AG10803 (cell line): ENCODE data around the gene PARL.

Experiments
- DNase-seq: peaks from one replicate; pipeline ENCODE4 v3.0.0; 2010; ENCODE audit warnings: low read depth
- H3K4me3 ChIP-seq: 2 replicates; pipeline ENCODE4 v1.5.1; 2011; ENCODE audit warnings: mild to moderate bottlenecking, low read length, control low read depth
- CTCF ChIP-seq: conservative IDR thresholded peaks from 2 replicates; pipeline ENCODE4 v1.5.1; 2011; ENCODE audit warnings: mild to moderate bottlenecking, low read length, control low read depth, inconsistent platforms

PARL gene

GRCh38 chr3:183862610-183863009, 22.1 kb downstream of the PARL start:
- DNase-seq: peak; percentile 40
- no peak overlapping the region for H3K4me3 ChIP-seq
- no peak for TF ChIP-seq CTCF

GRCh38 chr3:183857863-183858262, 26.8 kb downstream of the PARL start:
- no peak overlapping the region for H3K4me3 ChIP-seq
- TF ChIP-seq CTCF: no peak
- no peak for DNase-seq

GRCh38 chr3:183854318-183855035, 30.2 kb downstream of the PARL start:
- no peak for TF ChIP-seq CTCF
- no peak for DNase-seq
- no peak overlapping the region for H3K4me3 ChIP-seq

GRCh38 chr3:183845608-183846288, 38.9 kb downstream of the PARL start:
- TF ChIP-seq CTCF: no peak
- DNase-seq: no peak
- H3K4me3 ChIP-seq: no peak overlapping the region

GRCh38 chr3:183845090-183845489, 39.6 kb downstream of the PARL start:
- TF ChIP-seq CTCF: no peak
- no peak for DNase-seq
- H3K4me3 ChIP-seq: no peak overlapping the region

- no peak overlapping the region for H3K4me3 ChIP-seq
- TF ChIP-seq CTCF: no peak
- DNase-seq: peak; percentile 71
Observed at GRCh38 chr3:183844606-183845005, 40.1 kb downstream of the PARL start.

GRCh38 chr3:183839751-183840150, 44.9 kb downstream of the PARL start:
- H3K4me3 ChIP-seq: no peak overlapping the region
- no peak for TF ChIP-seq CTCF
- no peak for DNase-seq
